B cell (primary cell): Measurements from ENCODE around the gene MED22. TPM values are rescaled to one million over a fixed set of nuclear protein-coding genes. Genes with fewer than 3 reads are reported as not detected.

Experiments used
- ATAC-seq: fragments of 200-7000 bp; cut with Tn5 transposase; one replicate; pipeline ENCODE4 v1.10.0; 2021; ENCODE audit warnings: low read depth, mild to moderate bottlenecking, moderate number of reproducible peaks, moderate library complexity
- CTCF ChIA-PET: fragments of 350-600 bp; sonication (Branson Sonifier 250); formaldehyde crosslinking; loops from one replicate; lab custom pipeline; 2021; ENCODE audit warnings: antibody characterized with exemption, inconsistent platforms; lab: Charles Lee
- POLR2A ChIA-PET: fragments of 350-600 bp; sonication (Branson Sonifier 250); formaldehyde crosslinking; loops from one replicate; lab custom pipeline; 2021; ENCODE audit warnings: antibody characterized with exemption; lab: Charles Lee
- DNase-seq: peaks from one replicate; pipeline ENCODE4 v3.0.0; 2013
- H2AFZ ChIP-seq: 2 replicates; pipeline ENCODE4 v1.6.1; 2012; ENCODE audit warnings: mild to moderate bottlenecking, low read depth, low read length; ENCODE audit not compliant: insufficient read depth, poor library complexity, severe bottlenecking
- H3K27ac ChIP-seq, 2 donors: 1 replicate in 1 of 2; 2 replicates in 1 of 2; pipeline ENCODE4 v1.5.1; 2012 to 2013; ENCODE audit warnings: low read length in 2 of 2, mild to moderate bottlenecking in 2 of 2, moderate library complexity in 1 of 2
- H3K27me3 ChIP-seq, 4 experiments: fragments of 200-600 bp in 1 of 4; sonication (generic) in 1 of 4; replicated peaks in 1 of 4; 1 replicate in 2 of 4; 2 replicates in 2 of 4; pipeline versions ENCODE4 v1.6.1 to v1.7.0; 2013 to 2016; ENCODE audit warnings: low read length in 3 of 4, mild to moderate bottlenecking in 2 of 4, mixed read lengths in 1 of 4, moderate library complexity in 1 of 4; ENCODE audit not compliant: insufficient read depth in 4 of 4, control insufficient read depth in 3 of 4; ENCODE audit errors: control extremely low read depth in 1 of 4
- H3K36me3 ChIP-seq, 2 experiments: replicated peaks in 1 of 2; 1 replicate in 1 of 2; 2 replicates in 1 of 2; pipeline versions ENCODE4 v1.6.1 to v1.7.1; 2013; ENCODE audit warnings: low read length in 1 of 2; ENCODE audit not compliant: insufficient read depth in 2 of 2, control insufficient read depth in 1 of 2; ENCODE audit errors: control extremely low read depth in 1 of 2, extremely low read depth in 1 of 2
- H3K4me1 ChIP-seq, 2 donors: fragments of 200-600 bp in 1 of 2; sonication (generic) in 1 of 2; 1 replicate in 1 of 2; 2 replicates in 1 of 2; pipeline versions ENCODE4 v1.5.1 to v1.6.1; 2013 to 2017; ENCODE audit warnings: low read length in 2 of 2; ENCODE audit not compliant: control insufficient read depth in 2 of 2, insufficient read depth in 2 of 2
- H3K4me2 ChIP-seq: replicated peaks from 2 replicates; pipeline ENCODE3; 2012; ENCODE audit warnings: mild to moderate bottlenecking, low read depth, low read length; ENCODE audit not compliant: poor library complexity, severe bottlenecking
- H3K4me3 ChIP-seq, 5 experiments: fragments of 200-600 bp in 1 of 5; sonication (generic) in 1 of 5; 1 replicate in 3 of 5; 2 replicates in 2 of 5; pipeline versions ENCODE4 v1.5.1 to v1.7.0; 2011 to 2016; ENCODE audit warnings: low read length in 4 of 5, mild to moderate bottlenecking in 4 of 5, low read depth in 2 of 5, control low read depth in 1 of 5, moderate library complexity in 1 of 5; ENCODE audit not compliant: insufficient read depth in 1 of 5; ENCODE audit errors: control extremely low read depth in 1 of 5, extremely low read depth in 1 of 5
- H3K79me2 ChIP-seq: fragments of 200-600 bp; sonication (generic); one replicate; pipeline ENCODE4 v1.6.0; 2016; ENCODE audit warnings: low read length; ENCODE audit not compliant: control insufficient read depth, insufficient read depth
- H3K9ac ChIP-seq: fragments of 200-600 bp; sonication (generic); 2 replicates; pipeline ENCODE4 v1.6.1; 2017; ENCODE audit warnings: mild to moderate bottlenecking, low read length, moderate library complexity
- H3K9me3 ChIP-seq, 3 donors: one replicate each; pipeline versions ENCODE4 v1.6.1 to v1.7.1; 2013; ENCODE audit warnings: low read length in 2 of 3; ENCODE audit not compliant: control insufficient read depth in 2 of 3, insufficient read depth in 1 of 3; ENCODE audit errors: control extremely low read depth in 1 of 3
- H4K20me1 ChIP-seq: 2 replicates; pipeline ENCODE4 v1.6.0; 2012; ENCODE audit warnings: mild to moderate bottlenecking, low read length; ENCODE audit not compliant: insufficient read depth, control insufficient read depth, poor library complexity, severe bottlenecking
- H3K27ac Mint-ChIP-seq: one replicate; pipeline ENCODE4 v1.8.0; 2021; ENCODE audit warnings: mixed read lengths
- H3K27me3 Mint-ChIP-seq: one replicate; pipeline ENCODE4 v1.8.0; 2021; ENCODE audit warnings: mixed read lengths
- H3K4me1 Mint-ChIP-seq: one replicate; pipeline ENCODE4 v1.8.0; 2021; ENCODE audit warnings: mixed read lengths
- H3K4me3 Mint-ChIP-seq: one replicate; pipeline ENCODE4 v1.8.0; 2021; ENCODE audit warnings: mixed read lengths
- H3K9me3 Mint-ChIP-seq: one replicate; pipeline ENCODE4 v1.8.0; 2022; ENCODE audit warnings: mixed read lengths; ENCODE audit not compliant: insufficient read depth
- CTCF ChIP-seq: fragments of 200-600 bp; IDR thresholded peaks from one replicate; pipeline ENCODE4 v1.8.0; 2022; ENCODE audit warnings: antibody characterized with exemption, mild to moderate bottlenecking
- EZH2 ChIP-seq: IDR thresholded peaks from 2 replicates; pipeline ENCODE4 v1.6.1; 2012; ENCODE audit warnings: borderline replicate concordance, low read depth, mild to moderate bottlenecking, moderate library complexity, low read length; ENCODE audit not compliant: insufficient read depth, poor library complexity, severe bottlenecking
- WGBS: methylation state at CpG from one replicate; pipeline ENCODE4 v1.1.5; 2013; ENCODE audit warnings: missing lambda C conversion rate; ENCODE audit not compliant: insufficient coverage; 5-methylcytosine and 5-hydroxymethylcytosine counted together
- intact Hi-C: fragments of 100-400 bp; cut with micrococcal nuclease; formaldehyde crosslinking; loops from one replicate; pipeline ENCODE4 v1.10.0; 2022
- polyA plus RNA-seq: library from polyadenylated mRNA; depleted of rRNA; stranded (reverse); fragments of >200 nt; gene quantifications from 2 replicates; pipeline ENCODE4 v1.2.3, GENCODE V29; 2012
- total RNA-seq, 2 donors: library from RNA; stranded (reverse); fragments of 120-200 nt in 1 of 2; gene quantifications; 1 replicate in 1 of 2; 2 replicates in 1 of 2; pipeline versions ENCODE4 v1.2.3 to v1.2.4, GENCODE V29; 2013 to 2022

MED22 gene
- total and polyA plus RNA-seq, 2 donors (not counting 1 experiment from before 2014, with no cell fraction given): 44.9 to 50.4 TPM

- Mint-ChIP-seq H3K4me3 (no peak overlapping the region), H3K4me1 (no peaks in the 10 kb centered on the region), H3K9me3 (no peaks in the 10 kb centered on the region), H3K27me3 (no peaks in the 10 kb centered on the region), H3K27ac (no peak overlapping the region)
- Histone ChIP-seq H3K27me3 (no peaks in the 10 kb centered on the region), H3K27ac (no peak overlapping the region), H3K79me2 (no peaks in the 10 kb centered on the region), H3K4me1 (no peaks in the 10 kb centered on the region), H3K9ac (no peak overlapping the region), H3K4me2 (no peak overlapping the region), H3K4me3 (no peak overlapping the region), H3K36me3 (peaks cover 0 to under 1% of the 10 kb centered on the region in 2 experiments), H4K20me1 (no peaks in the 10 kb centered on the region), H3K9me3 (no peaks in the 10 kb centered on the region), H2AFZ (no peak overlapping the region)
- no peak for TF ChIP-seq EZH2
- TF ChIP-seq CTCF: no peak
- 88% methylated on average over 4 of the region's 6 CpGs for WGBS
- DNase-seq (no peak), ATAC-seq (no peak)
- ChIA-PET CTCF (interaction anchor here (0.5 to 0.7 kb wide), 2 partner anchors 110 to 639 kb away, joined by 3 to 5 read pairs; no protein-coding TSS in a partner anchor), POLR2A (no interaction called here)
- intact Hi-C loops: no loop called here
Observed at GRCh38 chr9:133397370-133397769, 49.4 kb upstream of the MED22 start.

GRCh38 chr9:133396952-133397351 is 49.0 kb upstream of the MED22 start:
- no peak overlapping the region for H3K27ac Mint-ChIP-seq
- intact Hi-C loops: no loop called here
- H2AFZ ChIP-seq: no peak overlapping the region
- H3K4me1 ChIP-seq: no peaks in the 10 kb centered on the region
- no peak overlapping the region for H3K27ac ChIP-seq
- no peaks in the 10 kb centered on the region for H3K9me3 Mint-ChIP-seq
- H3K9ac ChIP-seq: no peak overlapping the region
- no peaks in the 10 kb centered on the region for H3K79me2 ChIP-seq
- H3K4me3 ChIP-seq: no peak overlapping the region
- H3K27me3 ChIP-seq: no peaks in the 10 kb centered on the region
- no peak overlapping the region for H3K4me3 Mint-ChIP-seq
- no peaks in the 10 kb centered on the region for H3K36me3 ChIP-seq
- DNase-seq (no peak), ATAC-seq (no peak)
- H3K9me3 ChIP-seq: no peaks in the 10 kb centered on the region
- H3K4me1 Mint-ChIP-seq: no peaks in the 10 kb centered on the region
- CTCF ChIA-PET: interaction anchor here (0.7 kb wide), 1 partner anchor 639 kb away, joined by 3 read pairs; no protein-coding TSS in a partner anchor
- POLR2A ChIA-PET: no interaction called here
- no peak overlapping the region for H3K4me2 ChIP-seq
- no peaks in the 10 kb centered on the region for H4K20me1 ChIP-seq
- 55% methylated on average over 14 of the region's 14 CpGs for WGBS
- TF ChIP-seq CTCF (no peak), EZH2 (no peak)
- no peaks in the 10 kb centered on the region for H3K27me3 Mint-ChIP-seq
